Adipocyte (in vitro differentiated cells): ENCODE data around the gene PIAS4.
A peak's percentile ranks its signal among the peaks of the same experiment; 100 is the strongest.

Experiments
- DNase-seq: peaks from one replicate; pipeline ENCODE4 v3.0.0-alpha.2; 2015; ENCODE audit warnings: low read depth
- H3K27me3 ChIP-seq: replicated peaks from 2 replicates; pipeline ENCODE4 v1.7.0; 2013; ENCODE audit warnings: mild to moderate bottlenecking, low read length, moderate library complexity; ENCODE audit not compliant: control insufficient read depth, insufficient read depth
- H3K36me3 ChIP-seq: 2 replicates; pipeline ENCODE4 v1.7.0; 2013; ENCODE audit warnings: low read length, mild to moderate bottlenecking, moderate library complexity; ENCODE audit not compliant: control insufficient read depth, insufficient read depth, severe bottlenecking
- H3K4me1 ChIP-seq: 2 replicates; pipeline ENCODE4 v1.7.0; 2013; ENCODE audit warnings: mild to moderate bottlenecking, low read length, moderate library complexity; ENCODE audit not compliant: control insufficient read depth, insufficient read depth
- H3K4me3 ChIP-seq: 2 replicates; pipeline ENCODE4 v1.7.0; 2013; ENCODE audit warnings: mild to moderate bottlenecking, low read length, moderate library complexity
- H3K9ac ChIP-seq: 2 replicates; pipeline ENCODE4 v1.7.0; 2013; ENCODE audit warnings: mild to moderate bottlenecking, low read length, moderate library complexity
- H3K9me3 ChIP-seq: 2 replicates; pipeline ENCODE4 v1.7.0; 2013; ENCODE audit warnings: mild to moderate bottlenecking, low read length, moderate library complexity; ENCODE audit not compliant: control insufficient read depth

PIAS4 gene

GRCh38 chr19:3979289-3979673, 28.3 kb upstream of the PIAS4 start:
- Histone ChIP-seq H3K4me1 (peaks cover 28% of the 10 kb centered on the region), H3K27me3 (no peaks in the 10 kb centered on the region), H3K4me3 (no peak overlapping the region), H3K36me3 (peaks cover 91% of the 10 kb centered on the region), H3K9me3 (no peaks in the 10 kb centered on the region), H3K9ac (no peak overlapping the region)
- DNase-seq = no peak

GRCh38 chr19:3979674-3980352, 27.7 kb upstream of the PIAS4 start:
- peaks cover 92% of the 10 kb centered on the region for H3K36me3 ChIP-seq
- no peaks in the 10 kb centered on the region for H3K27me3 ChIP-seq
- H3K4me1 ChIP-seq = peaks cover 28% of the 10 kb centered on the region
- no peak for DNase-seq
- no peak overlapping the region for H3K4me3 ChIP-seq
- no peak overlapping the region for H3K9ac ChIP-seq
- H3K9me3 ChIP-seq = no peaks in the 10 kb centered on the region

GRCh38 chr19:3980353-3981251, 26.9 kb upstream of the PIAS4 start:
- H3K9ac ChIP-seq = no peak overlapping the region
- H3K9me3 ChIP-seq = no peaks in the 10 kb centered on the region
- no peaks in the 10 kb centered on the region for H3K27me3 ChIP-seq
- H3K36me3 ChIP-seq = peaks cover 85% of the 10 kb centered on the region
- peak; percentile 3 for DNase-seq
- H3K4me3 ChIP-seq = no peak overlapping the region
- H3K4me1 ChIP-seq = peaks cover 30% of the 10 kb centered on the region

GRCh38 chr19:3981373-3981735, 26.2 kb upstream of the PIAS4 start:
- no peaks in the 10 kb centered on the region for H3K27me3 ChIP-seq
- no peak overlapping the region for H3K4me3 ChIP-seq
- peaks cover 79% of the 10 kb centered on the region for H3K36me3 ChIP-seq
- H3K9me3 ChIP-seq = no peaks in the 10 kb centered on the region
- H3K9ac ChIP-seq = no peak overlapping the region
- peaks cover 37% of the 10 kb centered on the region for H3K4me1 ChIP-seq
- DNase-seq = no peak

GRCh38 chr19:3981736-3982681, 25.5 kb upstream of the PIAS4 start:
- H3K36me3 ChIP-seq = peaks cover 72% of the 10 kb centered on the region
- DNase-seq = no peak
- no peaks in the 10 kb centered on the region for H3K27me3 ChIP-seq
- no peaks in the 10 kb centered on the region for H3K9me3 ChIP-seq
- H3K9ac ChIP-seq = peak overlapping the region; percentile 37
- peaks cover 41% of the 10 kb centered on the region for H3K4me1 ChIP-seq
- peak overlapping the region; percentile 13 for H3K4me3 ChIP-seq

GRCh38 chr19:3982701-3983541, 24.6 kb upstream of the PIAS4 start:
- Histone ChIP-seq H3K9ac (peak overlapping the region; percentile 100), H3K4me1 (peaks cover 44% of the 10 kb centered on the region), H3K36me3 (peaks cover 63% of the 10 kb centered on the region), H3K9me3 (no peaks in the 10 kb centered on the region), H3K27me3 (no peaks in the 10 kb centered on the region), H3K4me3 (peak overlapping the region; percentile 99)
- peak; percentile 58 for DNase-seq

- Histone ChIP-seq H3K4me1 (peaks cover 48% of the 10 kb centered on the region), H3K27me3 (no peaks in the 10 kb centered on the region), H3K36me3 (peaks cover 58% of the 10 kb centered on the region), H3K4me3 (peak overlapping the region; percentile 99), H3K9ac (peak overlapping the region; percentile 100), H3K9me3 (no peaks in the 10 kb centered on the region)
- DNase-seq = no peak
Measured at GRCh38 chr19:3983542-3983914, 24.0 kb upstream of the PIAS4 start.

GRCh38 chr19:3983936-3984583, 23.5 kb upstream of the PIAS4 start:
- no peaks in the 10 kb centered on the region for H3K9me3 ChIP-seq

GRCh38 chr19:3984584-3984907, 23.0 kb upstream of the PIAS4 start:
- Histone ChIP-seq H3K27me3 (no peaks in the 10 kb centered on the region), H3K9me3 (no peaks in the 10 kb centered on the region), H3K36me3 (peaks cover 48% of the 10 kb centered on the region), H3K9ac (peak overlapping the region; percentile 100), H3K4me3 (peak overlapping the region; percentile 99), H3K4me1 (peaks cover 48% of the 10 kb centered on the region)
- no peak for DNase-seq

More at GRCh38 chr19:3983936-3984583, 23.5 kb upstream of the PIAS4 start:
- peaks cover 53% of the 10 kb centered on the region for H3K36me3 ChIP-seq
- no peaks in the 10 kb centered on the region for H3K27me3 ChIP-seq
- peak overlapping the region; percentile 100 for H3K9ac ChIP-seq
- peak overlapping the region; percentile 99 for H3K4me3 ChIP-seq
- peak; percentile 68 for DNase-seq
- H3K4me1 ChIP-seq = peaks cover 48% of the 10 kb centered on the region
